Common myeloid progenitor, CD34-positive (primary cell): ENCODE results near the gene SLC25A34.
A peak's percentile ranks its signal among the peaks of the same experiment; 100 is the strongest.

Source experiments
- CTCF ChIA-PET: fragments of 350-600 bp; sonication (Branson Sonifier 250); formaldehyde crosslinking; loops from one replicate; lab custom pipeline; 2021; ENCODE audit warnings: antibody characterized with exemption; lab: Charles Lee
- POLR2A ChIA-PET: fragments of 350-600 bp; sonication (Branson Sonifier 250); formaldehyde crosslinking; loops from one replicate; lab custom pipeline; 2021; ENCODE audit warnings: antibody characterized with exemption; lab: Charles Lee
- DNase-seq, 3 donors: peaks; one replicate each; pipeline versions ENCODE4 v3.0.0 to v3.0.0-alpha.2; 2013
- H3K27ac ChIP-seq, 2 experiments: 1 replicate in 1 of 2; 2 replicates in 1 of 2; pipeline ENCODE4 v1.7.0; 2013; ENCODE audit warnings: inconsistent platforms in 2 of 2, low read length in 2 of 2, mild to moderate bottlenecking in 2 of 2, low read depth in 1 of 2, moderate library complexity in 1 of 2; ENCODE audit not compliant: severe bottlenecking in 2 of 2, insufficient read depth in 1 of 2, poor library complexity in 1 of 2
- H3K27me3 ChIP-seq, 5 experiments: replicated peaks in 2 of 5; 1 replicate in 3 of 5; 2 replicates in 2 of 5; pipeline versions ENCODE4 v1.6.1 to v1.7.0; 2013; ENCODE audit warnings: low read length in 4 of 5, mild to moderate bottlenecking in 2 of 5, moderate library complexity in 2 of 5, inconsistent platforms in 1 of 5; ENCODE audit not compliant: insufficient read depth in 5 of 5, control insufficient read depth in 4 of 5
- H3K36me3 ChIP-seq, 4 experiments: 1 replicate in 2 of 4; 2 replicates in 2 of 4; pipeline versions ENCODE4 v1.6.1 to v1.7.0; 2013; ENCODE audit warnings: low read length in 3 of 4, control low read depth in 1 of 4, mild to moderate bottlenecking in 1 of 4; ENCODE audit not compliant: control insufficient read depth in 4 of 4, insufficient read depth in 4 of 4
- H3K4me1 ChIP-seq, 4 experiments: 1 replicate in 3 of 4; 2 replicates in 1 of 4; pipeline versions ENCODE4 v1.6.1 to v1.7.1; 2013; ENCODE audit warnings: low read length in 3 of 4, mild to moderate bottlenecking in 3 of 4, control low read depth in 1 of 4, inconsistent platforms in 1 of 4, moderate library complexity in 1 of 4; ENCODE audit not compliant: control insufficient read depth in 4 of 4, insufficient read depth in 4 of 4; ENCODE audit errors: control extremely low read depth in 1 of 4
- H3K4me3 ChIP-seq, 7 experiments: 1 replicate in 4 of 7; 2 replicates in 3 of 7; pipeline versions ENCODE4 v1.5.1 to v1.7.0; 2013; ENCODE audit warnings: mild to moderate bottlenecking in 7 of 7, low read length in 6 of 7, moderate library complexity in 6 of 7, inconsistent platforms in 2 of 7, low read depth in 2 of 7, control low read depth in 1 of 7; ENCODE audit not compliant: insufficient read depth in 4 of 7, control insufficient read depth in 1 of 7; ENCODE audit errors: extremely low read depth in 1 of 7
- H3K9me3 ChIP-seq, 5 experiments: 1 replicate in 4 of 5; 2 replicates in 1 of 5; pipeline versions ENCODE4 v1.6.1 to v1.7.1; 2013; ENCODE audit warnings: low read length in 4 of 5, mild to moderate bottlenecking in 2 of 5, inconsistent platforms in 1 of 5, low read depth in 1 of 5, moderate library complexity in 1 of 5; ENCODE audit not compliant: control insufficient read depth in 4 of 5, insufficient read depth in 2 of 5; ENCODE audit errors: control extremely low read depth in 1 of 5
- WGBS: methylation state at CpG from one replicate; pipeline ENCODE4 v1.1.5; 2013; ENCODE audit not compliant: insufficient coverage; 5-methylcytosine and 5-hydroxymethylcytosine counted together

Gene SLC25A34

DNA sequence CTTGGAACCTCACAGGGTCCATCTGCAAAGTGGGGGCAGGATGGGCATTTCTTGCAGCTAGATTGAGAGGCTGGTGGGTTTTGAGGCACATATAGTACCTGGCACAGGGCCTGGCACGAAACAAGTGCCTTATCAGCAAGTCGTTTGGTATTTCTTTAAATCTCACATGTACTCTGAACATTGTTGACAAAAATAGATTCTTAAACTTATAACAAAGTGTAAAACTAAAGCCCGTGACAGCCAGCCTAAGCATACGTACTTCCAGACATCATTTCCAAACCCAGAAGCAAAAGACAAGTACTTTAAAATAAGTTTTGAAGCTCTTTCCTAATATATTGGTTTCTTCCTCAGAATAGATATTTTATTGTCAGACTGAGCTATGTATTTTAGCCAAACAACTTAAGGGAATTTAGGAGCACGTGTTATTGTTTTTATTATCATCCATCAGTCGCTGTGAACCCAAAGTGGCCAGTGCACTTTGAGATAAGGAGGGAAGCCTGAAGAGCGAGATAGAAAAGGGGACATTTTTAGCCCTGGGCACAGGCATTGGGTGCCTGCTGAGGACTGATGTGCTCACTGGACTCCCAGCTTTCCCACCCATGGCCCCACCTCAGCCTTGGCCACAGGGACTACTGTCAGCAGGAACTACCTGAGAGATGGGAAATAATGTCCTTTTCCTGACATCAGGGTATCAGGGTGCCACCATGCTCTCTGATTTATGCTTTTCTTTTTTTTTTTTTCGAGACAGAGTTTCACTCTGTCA is 25.5 kb downstream of the SLC25A34 start:
- Histone ChIP-seq H3K36me3 (no peaks in the 10 kb centered on the region), H3K4me3 (no peak overlapping the region), H3K4me1 (peaks cover 0 to 13% (median 6%) of the 10 kb centered on the region in 4 experiments), H3K27me3 (peaks cover 0 to 64% (median 30%) of the 10 kb centered on the region in 5 experiments), H3K27ac (no peak overlapping the region), H3K9me3 (no peaks in the 10 kb centered on the region)
- POLR2A ChIA-PET: interaction anchor here (0.6 kb wide), 1 partner anchor 60 kb away, joined by 4 read pairs; no protein-coding TSS in a partner anchor
- CTCF ChIA-PET: no interaction called here
- 56% methylated on average over 5 of the region's 8 CpGs for WGBS
- peak in 1 of 3 donors; percentile 29 for DNase-seq

DNA sequence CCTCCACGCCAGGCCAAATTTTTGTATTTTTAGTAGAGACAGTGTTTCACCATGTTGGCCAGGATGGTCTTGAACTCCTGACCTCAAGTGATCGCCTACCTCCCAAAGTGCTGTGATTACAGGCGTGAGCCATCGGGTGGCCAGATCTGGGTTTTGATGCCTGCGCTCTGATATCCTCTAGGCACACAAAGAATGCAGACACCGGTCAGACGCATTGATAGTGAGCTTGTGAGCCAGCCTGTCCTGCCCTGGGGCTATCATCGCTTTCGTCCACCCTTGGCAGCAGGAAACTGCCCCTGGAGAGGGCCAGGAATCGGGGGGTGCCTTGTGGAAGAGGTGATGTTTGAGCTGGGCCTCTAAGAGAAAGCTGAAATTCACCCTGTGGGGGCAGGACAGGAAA is 26.5 kb downstream of the SLC25A34 start:
- Histone ChIP-seq H3K27ac (no peak overlapping the region), H3K9me3 (no peaks in the 10 kb centered on the region), H3K4me1 (peaks cover 0 to 10% (median 4%) of the 10 kb centered on the region in 4 experiments), H3K36me3 (no peaks in the 10 kb centered on the region), H3K4me3 (no peak overlapping the region), H3K27me3 (peaks cover 0 to 54% (median 23%) of the 10 kb centered on the region in 5 experiments)
- ChIA-PET POLR2A (no interaction called here), CTCF (interaction anchor here (1.2 kb wide), 1 partner anchor 9 kb away, joined by 3 read pairs; no protein-coding TSS in a partner anchor)
- 83% methylated on average over 10 of the region's 10 CpGs for WGBS
- DNase-seq: no peak

DNA sequence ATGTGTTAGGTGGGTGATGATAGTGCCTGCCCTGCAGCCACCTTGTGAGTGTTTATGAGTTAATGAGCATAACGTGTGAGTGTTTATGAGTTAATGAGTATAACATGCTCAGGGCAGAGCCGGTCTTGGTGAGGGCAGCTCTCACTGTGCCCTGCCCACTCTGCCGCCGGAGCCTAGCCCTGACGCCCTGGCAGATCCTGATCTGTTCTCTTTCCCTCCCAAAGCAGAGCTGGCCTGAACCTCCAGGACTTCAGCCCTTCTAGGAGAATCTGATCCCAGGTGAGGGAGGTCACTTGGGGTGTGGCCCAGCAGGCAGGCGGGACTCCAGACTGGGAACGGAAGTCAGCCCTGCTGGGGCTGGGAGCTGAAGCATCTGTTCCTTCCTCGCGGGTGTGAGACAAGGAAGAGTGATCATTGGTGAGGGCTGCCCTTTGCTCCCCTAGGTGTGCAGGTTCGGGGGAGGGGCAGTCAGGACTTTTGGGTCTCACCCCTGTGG is 28.3 kb downstream of the SLC25A34 start:
- Histone ChIP-seq H3K4me1 (peaks cover 0 to 1% (median under 1%) of the 10 kb centered on the region in 4 experiments), H3K36me3 (no peaks in the 10 kb centered on the region), H3K27ac (no peak overlapping the region), H3K9me3 (no peaks in the 10 kb centered on the region), H3K4me3 (no peak overlapping the region), H3K27me3 (peaks cover 0 to 39% (median 17%) of the 10 kb centered on the region in 5 experiments)
- no peak for DNase-seq
- WGBS: 86% methylated on average over 10 of the region's 10 CpGs
- ChIA-PET CTCF (no interaction called here), POLR2A (no interaction called here)

DNA sequence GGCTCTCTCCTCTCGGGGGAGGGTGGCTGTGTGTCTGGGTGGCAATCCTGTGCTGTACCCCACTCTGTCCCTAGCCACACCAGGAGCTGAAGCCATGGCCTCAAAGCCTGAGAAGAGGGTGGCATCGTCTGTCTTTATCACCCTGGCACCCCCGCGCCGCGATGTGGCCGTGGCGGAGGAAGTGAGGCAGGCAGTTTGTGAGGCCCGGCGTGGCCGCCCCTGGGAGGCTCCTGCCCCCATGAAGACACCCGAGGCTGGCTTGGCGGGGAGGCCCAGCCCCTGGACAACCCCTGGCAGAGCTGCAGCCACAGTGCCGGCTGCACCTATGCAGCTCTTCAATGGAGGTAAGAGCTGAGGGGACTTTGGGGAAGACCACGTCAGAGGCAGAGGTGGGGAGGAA is 28.8 kb downstream of the SLC25A34 start:
- 90% methylated on average over 12 of the region's 15 CpGs for WGBS
- Histone ChIP-seq H3K4me3 (no peak overlapping the region), H3K4me1 (no peaks in the 10 kb centered on the region), H3K27ac (no peak overlapping the region), H3K36me3 (no peaks in the 10 kb centered on the region), H3K9me3 (no peaks in the 10 kb centered on the region), H3K27me3 (peaks cover 0 to 33% (median 13%) of the 10 kb centered on the region in 5 experiments)
- ChIA-PET CTCF (no interaction called here), POLR2A (no interaction called here)
- DNase-seq: no peak

DNA sequence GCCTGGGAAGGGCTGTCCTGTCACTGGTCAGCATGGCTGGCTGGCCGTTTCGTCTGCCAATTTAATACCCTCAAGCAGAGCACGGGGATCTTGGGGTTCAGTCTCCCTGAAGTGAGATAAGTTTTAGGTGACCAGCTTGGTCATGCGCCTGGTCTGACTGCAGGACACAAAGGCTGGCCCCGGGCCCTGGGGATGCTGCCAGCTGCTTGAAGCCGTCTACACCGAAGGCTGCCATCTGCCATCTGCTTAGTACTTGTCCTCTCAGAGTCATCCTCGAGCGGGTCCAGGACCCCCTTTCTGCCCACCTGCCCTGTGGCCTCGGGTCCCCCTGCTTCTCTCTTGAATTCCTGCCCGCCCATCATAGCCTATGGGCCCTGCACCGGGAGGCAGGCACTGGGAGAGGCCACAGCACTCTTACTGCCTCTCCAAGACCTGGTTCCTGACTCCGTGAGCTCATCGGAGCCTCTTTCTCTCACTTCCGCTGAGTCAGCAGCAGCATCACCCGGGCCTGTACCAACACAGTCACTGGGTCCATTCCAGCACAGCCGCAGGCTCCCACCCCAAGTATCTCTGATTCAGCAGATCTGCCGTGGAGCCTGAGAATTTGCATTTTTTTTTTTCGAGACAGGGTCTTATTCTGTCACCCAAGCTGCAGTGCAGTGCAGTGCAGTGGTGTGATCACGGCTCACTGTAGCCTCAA is 29.6 kb downstream of the SLC25A34 start:
- H3K27me3 ChIP-seq: peaks cover 0 to 25% (median 10%) of the 10 kb centered on the region in 5 experiments
- POLR2A ChIA-PET: no interaction called here
- H3K36me3 ChIP-seq: no peaks in the 10 kb centered on the region
- H3K27ac ChIP-seq: no peak overlapping the region
- CTCF ChIA-PET: interaction anchor here (0.6 kb wide), 1 partner anchor 218 kb away, joined by 3 read pairs; no protein-coding TSS in a partner anchor
- no peak overlapping the region for H3K4me3 ChIP-seq
- WGBS: 93% methylated on average over 20 of the region's 20 CpGs
- H3K4me1 ChIP-seq: no peaks in the 10 kb centered on the region
- no peak for DNase-seq
- H3K9me3 ChIP-seq: no peaks in the 10 kb centered on the region

DNA sequence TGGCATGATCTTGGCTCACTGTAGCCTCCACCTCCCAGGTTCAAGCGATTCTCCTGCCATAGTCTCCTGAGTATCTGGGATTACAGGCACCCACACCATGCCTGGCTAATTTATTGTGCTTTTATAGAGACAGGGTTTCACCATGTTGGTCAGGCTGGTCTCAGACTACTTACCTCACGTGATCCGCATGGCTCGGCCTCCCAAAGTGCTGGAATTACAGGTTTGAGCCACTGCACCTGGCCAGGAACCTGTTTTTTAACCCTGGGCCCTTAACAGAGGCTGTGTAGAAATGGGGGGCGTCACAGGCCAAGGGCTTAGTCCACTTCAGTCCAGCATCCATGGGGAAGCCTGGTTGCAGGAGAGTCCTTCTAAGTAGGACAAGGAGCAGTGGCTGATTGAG is 31.9 kb downstream of the SLC25A34 start:
- DNase-seq: no peak
- ChIA-PET POLR2A (no interaction called here), CTCF (no interaction called here)
- no peaks in the 10 kb centered on the region for H3K36me3 ChIP-seq
- H3K27me3 ChIP-seq: peaks cover 0 to 7% (median 0%) of the 10 kb centered on the region in 5 experiments
- no peaks in the 10 kb centered on the region for H3K9me3 ChIP-seq
- no peak overlapping the region for H3K4me3 ChIP-seq
- WGBS: 100% methylated on average over 5 of the region's 5 CpGs
- no peaks in the 10 kb centered on the region for H3K4me1 ChIP-seq
- H3K27ac ChIP-seq: no peak overlapping the region

DNA sequence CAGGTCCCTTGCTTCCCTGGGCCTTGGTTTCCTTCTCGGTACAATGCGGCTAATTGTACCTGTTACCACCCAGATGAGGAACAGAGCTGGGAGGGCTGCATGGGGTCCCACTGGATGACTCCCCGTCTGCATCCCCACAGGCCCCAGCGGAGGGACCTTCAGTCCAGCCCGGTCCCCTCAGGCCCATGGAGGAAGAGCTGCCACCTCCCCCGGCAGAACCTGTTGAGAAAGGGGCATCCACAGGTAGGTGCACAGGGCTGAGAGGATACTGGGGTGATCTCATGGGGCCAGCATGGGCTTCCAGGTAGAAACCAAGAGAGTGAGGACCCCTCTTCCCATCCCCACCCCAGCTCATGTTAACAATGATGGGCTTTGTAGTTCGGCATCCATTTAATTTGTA is 32.3 kb downstream of the SLC25A34 start:
- Histone ChIP-seq H3K9me3 (no peaks in the 10 kb centered on the region), H3K27me3 (peaks cover 0 to 7% (median 0%) of the 10 kb centered on the region in 5 experiments), H3K36me3 (no peaks in the 10 kb centered on the region), H3K27ac (no peak overlapping the region), H3K4me1 (no peaks in the 10 kb centered on the region), H3K4me3 (no peak overlapping the region)
- 100% methylated on average over 6 of the region's 7 CpGs for WGBS
- CTCF ChIA-PET: no interaction called here
- POLR2A ChIA-PET: no interaction called here
- no peak for DNase-seq
